Activated CD4-positive, CD25-positive, alpha-beta regulatory T cell (primary cell): ENCODE data around the gene NECTIN1.

Experiments
- DNase-seq, 4 experiments: peaks; one replicate each; lab custom pipeline; 2025; lab: John Stamatoyannopoulos, UW

NECTIN1 gene

DNA sequence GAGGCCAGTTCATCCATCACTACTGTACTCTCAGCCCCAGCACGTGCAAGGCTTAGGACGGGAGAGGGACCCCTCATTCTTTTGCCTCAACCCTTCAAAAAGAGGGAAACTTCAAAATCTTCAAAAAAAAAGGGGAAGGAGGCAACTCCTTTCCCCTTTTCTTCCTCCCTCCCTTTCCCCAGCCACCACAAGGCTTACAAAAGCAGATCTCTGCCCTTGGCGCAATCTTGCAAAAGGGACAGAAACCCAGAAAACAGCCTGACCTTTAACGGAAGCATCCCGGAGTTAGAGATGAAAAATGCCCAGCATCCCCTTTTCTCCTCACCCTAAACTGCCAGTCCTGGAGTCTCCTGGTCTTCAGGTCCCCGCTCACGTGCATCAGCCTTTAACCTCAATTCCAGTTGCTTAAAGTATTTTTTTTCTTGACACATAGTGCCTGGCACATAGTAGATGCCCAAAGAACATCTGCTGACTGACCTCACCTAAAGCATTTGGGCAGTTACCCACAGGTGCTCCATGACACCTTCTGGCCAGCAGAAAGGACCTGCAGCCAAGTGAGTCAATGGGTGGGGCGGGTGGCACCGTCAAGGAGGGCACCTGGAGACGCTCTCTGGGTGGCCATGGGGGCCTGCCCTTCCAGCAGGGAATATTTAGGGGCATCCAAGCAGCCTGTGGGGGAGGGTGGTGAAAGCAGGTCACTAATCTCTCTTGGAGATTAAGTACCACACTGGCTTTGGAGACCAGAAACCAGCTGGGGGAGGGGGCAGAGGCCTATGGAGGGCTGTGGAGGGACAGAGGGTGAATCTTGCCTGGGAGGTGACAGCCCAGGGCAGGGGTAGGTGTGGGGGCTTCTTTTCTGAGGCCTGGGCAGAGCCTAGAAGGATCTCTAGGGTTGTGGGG lies 16.3 kb downstream of the NECTIN1 start:
- DNase-seq: no peak

DNA sequence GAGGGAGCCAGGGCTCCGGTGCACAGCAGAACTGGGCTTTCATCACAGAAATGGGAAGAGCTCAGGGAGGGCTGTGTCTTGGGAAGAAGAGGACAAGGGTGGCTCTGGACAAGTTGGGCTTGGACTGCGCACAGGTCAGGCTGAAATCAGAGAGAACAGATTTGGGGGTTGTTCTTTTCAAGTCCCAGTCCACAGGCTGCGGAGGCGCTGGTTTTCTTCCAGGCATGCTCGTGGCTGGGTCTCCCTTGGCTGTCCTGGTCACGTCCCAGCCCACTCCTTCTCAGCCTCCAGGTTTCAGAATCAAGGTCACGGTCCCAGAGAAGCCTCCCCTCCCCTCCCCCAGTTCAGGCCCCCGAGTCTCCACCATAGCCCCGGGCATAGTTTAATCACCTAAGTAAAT lies 17.0 kb downstream of the NECTIN1 start:
- no peak for DNase-seq

DNA sequence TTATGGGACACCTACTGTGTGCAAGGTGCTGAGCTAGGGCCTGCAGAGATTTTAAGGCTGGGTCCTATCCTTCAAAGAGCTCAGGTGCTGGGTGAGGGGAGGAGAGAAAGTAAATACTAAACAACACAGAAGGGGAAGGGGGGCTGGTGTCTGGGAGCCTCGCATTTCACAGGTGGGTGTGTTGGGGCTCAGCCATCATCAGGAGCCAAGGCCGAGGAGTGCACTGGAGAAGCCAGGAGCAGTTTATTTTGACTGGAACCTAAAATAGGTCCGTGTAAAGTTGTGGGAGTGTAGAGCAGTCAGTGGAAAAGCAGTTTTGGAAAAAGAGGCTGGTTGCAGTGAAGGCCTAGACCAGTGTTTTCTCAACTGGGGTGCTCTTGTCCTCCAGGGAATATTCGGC lies 17.5 kb downstream of the NECTIN1 start:
- no peak for DNase-seq

DNA sequence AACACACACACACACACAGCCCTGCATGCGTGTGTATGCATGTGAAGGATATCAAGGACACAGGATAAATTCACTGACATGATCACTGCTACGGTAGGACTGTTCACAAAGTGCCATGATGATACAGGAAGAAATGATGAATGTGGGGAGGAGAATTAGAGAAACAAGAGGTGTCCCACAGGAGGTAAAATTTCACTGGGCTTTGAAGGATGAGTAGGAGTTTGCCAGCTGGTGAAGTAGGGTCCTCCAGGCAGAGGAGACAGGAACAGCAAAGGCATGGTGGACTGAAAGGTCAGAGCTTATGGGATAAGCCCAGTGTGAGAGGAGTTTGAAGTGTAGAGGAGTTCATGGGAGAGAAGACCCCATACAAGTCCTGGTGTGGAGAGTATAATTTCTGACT lies 18.6 kb downstream of the NECTIN1 start:
- DNase-seq: no peak

DNA sequence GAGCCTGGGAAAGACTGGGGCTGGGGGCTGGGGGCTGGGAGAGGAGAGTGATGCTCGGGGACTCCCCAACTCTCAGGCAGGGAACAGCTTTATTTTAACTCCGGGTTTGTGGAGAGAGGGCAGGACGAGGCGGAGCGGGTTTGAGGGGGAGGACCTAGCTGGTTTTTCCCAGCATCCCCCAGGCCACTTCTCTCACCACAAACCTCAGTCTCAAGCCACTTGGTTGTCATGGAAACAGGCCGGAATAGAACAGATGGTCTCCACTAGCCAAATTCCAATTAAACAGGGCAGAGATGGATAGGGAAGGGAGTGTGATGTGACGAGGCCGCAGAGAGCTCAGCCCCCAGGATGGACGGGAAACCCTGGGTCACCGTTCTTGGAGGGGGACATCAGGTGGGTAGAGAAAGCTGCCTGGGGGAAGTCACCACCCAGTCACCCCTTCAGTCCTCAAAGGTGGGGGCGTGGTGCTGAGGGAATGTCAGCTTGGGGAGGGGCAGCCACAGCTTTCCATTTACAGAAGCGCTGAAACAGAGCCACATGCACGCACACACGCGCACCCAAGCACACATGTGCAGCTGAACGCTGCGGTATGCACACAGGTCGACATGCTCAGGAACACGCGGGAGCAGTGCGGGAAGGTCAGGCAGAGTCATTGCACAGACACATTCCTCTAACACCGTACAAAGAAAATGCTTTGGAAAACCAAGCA lies 19.2 kb downstream of the NECTIN1 start:
- DNase-seq: no peak

DNA sequence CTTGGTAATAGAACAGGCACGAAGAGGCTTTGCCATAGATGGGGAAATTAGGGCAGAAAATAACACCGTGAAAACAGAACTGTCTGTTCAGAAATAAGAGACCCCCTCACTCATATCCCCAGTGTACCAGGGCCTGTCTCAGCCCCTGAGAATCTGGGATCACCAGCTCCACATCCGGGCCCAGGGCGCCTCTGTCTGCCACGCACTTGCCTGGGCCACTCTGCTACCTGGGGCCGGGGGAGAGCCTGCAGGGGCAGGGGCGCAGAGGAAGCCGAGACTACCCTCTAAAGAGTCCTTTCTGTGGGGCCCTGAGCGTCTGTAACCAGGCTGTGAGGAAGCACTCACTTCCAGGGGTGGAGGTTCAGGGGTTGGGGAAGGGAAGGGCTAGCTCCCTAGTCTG lies 19.8 kb downstream of the NECTIN1 start:
- DNase-seq: no peak

DNA sequence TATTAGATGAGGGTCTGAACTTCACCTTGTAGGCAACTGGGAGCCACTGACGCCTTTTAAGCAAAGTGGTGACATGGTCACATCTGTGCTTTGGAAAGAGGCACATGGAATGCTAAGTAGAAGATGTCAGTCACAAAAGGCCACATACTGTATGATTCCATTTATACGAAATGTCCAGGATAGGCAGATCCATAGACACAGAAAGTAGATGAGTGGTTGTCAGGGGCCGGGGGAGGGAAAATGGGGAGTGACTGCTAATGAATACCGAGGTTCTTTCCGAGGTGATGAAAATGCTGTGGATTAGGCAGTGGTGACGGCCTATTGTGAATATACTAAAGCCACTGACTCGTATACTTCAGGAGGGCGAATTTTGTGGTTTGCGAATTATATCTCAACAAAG lies 20.6 kb downstream of the NECTIN1 start:
- DNase-seq: no peak

DNA sequence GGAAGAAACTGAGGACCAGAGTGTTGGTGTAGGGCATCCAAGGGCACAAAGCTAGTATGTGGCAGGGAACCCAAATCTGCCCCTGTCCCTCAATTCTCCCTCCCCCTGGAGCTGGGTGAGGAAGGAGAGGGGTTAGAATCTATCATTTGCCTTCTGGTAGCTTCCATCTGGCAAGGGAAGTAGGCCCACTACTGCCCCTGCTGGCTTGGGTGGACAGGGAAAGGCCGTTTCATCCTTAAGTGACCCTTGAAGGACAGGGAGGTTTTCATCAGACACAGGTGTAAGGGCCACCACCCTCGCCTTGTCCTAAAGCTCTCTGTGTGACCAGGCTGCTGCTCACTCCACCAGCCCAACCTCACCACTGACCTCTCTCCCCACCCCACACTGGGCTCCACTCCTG lies 22.1 kb downstream of the NECTIN1 start:
- no peak for DNase-seq

- DNase-seq: no peak
Observed at GRCh38 chr11:119706029-119706428, 23.0 kb downstream of the NECTIN1 start.

DNA sequence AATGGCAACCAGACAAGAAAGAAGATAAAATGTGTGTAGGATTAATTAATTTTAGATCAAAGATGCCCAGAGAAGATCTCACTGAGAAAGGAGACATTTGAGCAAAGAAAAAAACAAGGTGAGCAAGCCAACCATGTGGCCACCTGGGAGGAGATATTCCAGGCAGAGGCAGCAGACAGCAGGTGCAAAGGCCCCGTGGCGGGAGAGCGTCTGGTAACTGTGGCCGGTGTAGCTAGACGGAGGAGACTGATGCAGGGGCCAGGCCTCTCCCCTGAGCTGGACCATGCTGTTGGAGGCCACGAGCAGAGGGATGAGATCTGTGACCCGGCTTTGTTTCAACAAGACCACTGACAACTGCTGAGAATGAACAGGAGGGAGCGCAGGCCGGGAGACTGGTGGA lies 23.6 kb downstream of the NECTIN1 start:
- DNase-seq: no peak

- no peak for DNase-seq
Observed at GRCh38 chr11:119704849-119705248, 24.2 kb downstream of the NECTIN1 start.

GRCh38 chr11:119701591-119702549 lies 27.1 kb downstream of the NECTIN1 start:
- no peak for DNase-seq

DNA sequence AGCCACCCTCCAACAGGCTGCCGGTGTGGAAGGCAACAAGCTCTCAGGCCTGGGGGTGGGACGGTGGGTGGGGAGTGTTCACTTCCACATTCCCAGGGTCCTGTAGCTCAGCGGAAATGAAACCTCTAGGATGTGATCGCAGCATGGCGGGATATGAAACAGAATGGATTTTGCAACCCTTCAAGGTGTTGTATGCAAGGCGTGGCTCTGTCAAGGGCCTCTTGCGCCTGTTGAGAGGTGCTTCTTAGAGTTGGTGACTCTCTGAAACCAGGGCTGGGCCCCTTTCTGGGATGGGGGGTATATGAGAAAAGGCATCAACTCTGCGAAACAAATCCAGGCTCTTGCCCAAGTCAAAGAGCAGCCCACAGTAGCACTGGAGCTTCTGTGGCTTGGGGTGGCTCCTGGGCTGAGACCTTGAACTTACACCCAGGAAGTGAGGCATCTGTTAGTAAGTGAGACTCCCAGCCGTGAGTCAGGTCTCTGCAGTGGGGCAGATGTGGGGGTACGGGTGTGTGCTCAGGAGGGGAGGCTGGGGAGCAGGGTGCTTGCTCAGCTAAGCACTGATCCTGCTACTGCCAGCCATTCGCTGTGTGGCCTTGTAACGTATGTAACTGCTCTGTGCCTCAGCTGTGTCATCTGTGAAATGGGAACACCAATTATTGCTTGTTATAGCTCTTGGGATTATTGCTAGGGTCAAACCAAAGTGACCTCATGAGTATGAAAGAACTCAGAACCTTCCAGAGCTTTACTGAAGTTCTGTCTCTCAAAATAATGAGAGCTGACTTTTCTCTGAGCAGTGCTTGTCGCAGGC lies 28.3 kb downstream of the NECTIN1 start:
- no peak for DNase-seq

DNA sequence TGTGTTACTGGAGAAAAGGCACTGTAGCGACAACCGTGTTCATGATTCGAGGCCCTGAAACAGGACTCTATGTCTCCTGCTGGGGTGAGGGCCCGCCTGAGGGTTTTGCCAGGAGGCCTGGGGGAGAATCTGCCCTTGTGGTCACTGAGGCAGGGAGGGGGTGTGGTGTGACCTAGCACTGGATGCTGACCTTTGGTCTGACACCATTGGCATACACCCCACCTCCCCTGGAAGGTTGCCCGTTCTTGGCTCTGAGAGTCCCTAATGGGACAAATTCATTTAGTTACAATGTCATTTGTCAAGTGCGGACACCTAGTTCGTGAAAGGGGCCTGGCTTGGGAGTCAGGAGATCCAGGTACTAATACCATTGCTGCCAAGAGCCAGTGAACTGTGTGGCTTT lies 29.0 kb downstream of the NECTIN1 start:
- no peak for DNase-seq

GRCh38 chr11:119699227-119699626 lies 29.8 kb downstream of the NECTIN1 start:
- DNase-seq: no peak

DNA sequence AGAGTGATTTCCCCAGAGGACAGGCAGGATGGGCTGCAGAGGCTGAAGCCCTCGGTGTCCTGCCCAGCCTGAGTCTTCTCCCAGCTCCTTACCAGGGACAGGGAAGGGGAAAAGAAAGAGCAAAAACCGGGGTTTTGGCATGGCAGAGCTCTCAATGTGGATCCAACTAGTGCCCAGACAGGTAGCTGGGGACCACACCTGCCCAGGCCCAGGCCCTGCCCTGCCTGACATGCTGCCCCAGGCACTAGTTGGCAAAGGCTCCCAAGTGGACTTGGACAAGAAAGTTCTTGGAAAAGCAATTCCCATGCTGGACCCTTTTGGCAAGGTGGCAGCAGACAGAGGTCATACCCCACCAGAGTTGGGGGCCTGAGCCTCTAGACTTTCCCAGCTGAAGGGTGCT lies 31.1 kb downstream of the NECTIN1 start:
- DNase-seq: no peak

DNA sequence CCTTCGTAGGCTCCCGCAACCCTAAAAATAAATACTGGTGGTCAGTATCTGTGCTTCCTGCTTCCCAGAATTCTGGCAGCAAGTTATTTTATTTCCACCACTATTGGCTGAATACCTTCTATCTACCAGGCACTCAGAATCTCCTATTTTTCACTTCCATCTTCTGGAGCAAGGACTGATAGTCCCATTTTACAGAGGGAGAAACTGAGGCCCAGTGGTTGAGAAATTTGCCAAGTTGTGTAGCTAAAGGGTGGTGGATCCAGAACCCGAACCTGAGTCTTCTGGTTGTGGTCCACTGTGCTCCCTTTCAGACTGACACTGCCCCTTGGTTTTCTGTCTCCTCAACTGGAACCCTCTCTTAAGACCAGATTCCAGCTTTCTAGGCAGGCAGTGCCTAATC lies 31.6 kb downstream of the NECTIN1 start:
- DNase-seq: no peak

DNA sequence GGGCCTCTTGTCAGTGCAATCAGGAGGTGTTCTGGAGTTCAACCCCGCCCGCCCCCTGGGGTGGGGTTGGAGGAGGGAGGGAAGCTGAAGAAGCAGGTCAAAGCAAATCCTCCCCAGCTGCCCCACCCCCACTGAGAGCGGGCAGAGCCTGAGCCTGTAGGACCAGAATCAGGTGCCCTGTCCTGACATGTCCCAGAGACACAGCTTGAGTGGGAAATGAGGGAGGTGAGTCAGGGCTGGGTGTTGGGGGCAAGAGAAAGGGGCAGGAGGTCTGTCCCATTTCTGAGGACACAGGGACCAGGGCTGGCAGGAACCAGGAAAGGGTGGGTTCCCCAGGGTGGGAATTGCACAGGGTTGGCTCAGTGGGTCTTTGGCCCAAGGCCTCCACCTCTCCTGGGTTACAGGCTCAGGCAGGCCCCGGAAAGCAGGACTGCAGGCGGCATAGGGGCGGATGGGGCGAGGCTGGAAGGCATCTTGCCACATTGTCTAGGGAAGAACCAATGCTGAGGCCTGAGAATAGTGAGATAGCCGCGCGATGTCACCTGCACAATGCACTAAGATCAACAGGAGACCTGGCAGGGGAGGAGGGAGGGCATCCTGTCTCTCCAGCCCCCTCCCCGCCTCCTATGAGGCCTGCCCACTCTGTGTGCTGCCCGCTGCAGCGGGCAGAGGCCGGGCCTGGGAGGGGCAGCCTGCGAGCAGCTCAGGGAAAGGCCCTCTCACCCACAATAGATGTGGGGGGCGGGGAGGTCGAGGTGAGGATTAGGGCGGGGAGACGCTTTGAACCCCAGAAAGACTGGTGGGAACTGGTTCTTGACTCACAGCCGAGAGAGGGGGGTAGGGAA lies 32.4 kb downstream of the NECTIN1 start:
- no peak for DNase-seq

- DNase-seq: no peak
Observed at GRCh38 chr11:119694334-119694733, 34.7 kb downstream of the NECTIN1 start.

DNA sequence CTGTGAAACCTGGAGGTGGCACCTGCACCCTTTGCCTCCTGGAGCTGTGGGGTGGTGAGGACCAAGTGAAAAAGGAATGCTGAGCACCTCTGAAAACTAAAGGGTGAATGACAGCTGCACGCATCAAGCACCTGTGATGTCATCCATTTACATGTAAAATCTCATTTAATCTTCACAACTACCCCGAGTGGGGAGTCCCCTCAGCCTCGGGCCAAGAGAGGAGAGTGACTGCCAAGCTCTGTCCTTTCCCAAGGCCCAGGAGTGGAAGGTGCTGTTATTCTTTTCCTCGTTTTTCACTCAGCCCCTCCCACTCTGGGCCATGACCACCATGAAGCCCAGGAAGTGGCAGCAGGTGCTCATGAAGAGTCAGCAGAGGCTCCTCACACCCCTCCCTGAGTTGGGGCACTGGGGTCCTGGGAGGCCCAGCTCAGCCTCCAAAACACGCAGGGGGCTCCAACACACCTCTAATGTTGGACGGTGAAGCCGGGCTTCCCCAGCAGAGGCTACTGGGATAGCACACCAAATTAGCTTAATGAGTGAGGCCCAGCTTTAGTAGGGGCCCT lies 35.7 kb downstream of the NECTIN1 start:
- no peak for DNase-seq
